ENCODE measurements around the gene ZNF234.

DNA sequence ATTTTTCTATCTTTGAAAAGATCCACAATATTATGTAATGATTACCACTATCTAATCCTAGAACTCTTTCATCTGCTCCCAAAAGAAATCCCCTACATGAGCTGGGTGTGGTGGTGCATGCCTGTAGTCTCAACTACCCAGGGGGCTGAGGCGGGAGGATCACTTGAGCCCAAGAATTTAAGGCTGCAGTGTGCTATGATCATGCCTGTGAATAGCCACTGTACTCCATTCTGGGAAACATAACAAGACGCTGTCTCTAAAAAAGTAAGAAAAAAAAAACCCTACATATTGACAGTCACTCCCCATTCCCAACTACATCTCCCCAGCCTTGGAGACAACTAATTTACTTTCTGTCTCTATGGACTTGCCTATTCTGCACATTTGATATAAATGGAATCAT lies 22.4 kb downstream of the ZNF234 start:
- TF ChIP-seq, protein P1, sequence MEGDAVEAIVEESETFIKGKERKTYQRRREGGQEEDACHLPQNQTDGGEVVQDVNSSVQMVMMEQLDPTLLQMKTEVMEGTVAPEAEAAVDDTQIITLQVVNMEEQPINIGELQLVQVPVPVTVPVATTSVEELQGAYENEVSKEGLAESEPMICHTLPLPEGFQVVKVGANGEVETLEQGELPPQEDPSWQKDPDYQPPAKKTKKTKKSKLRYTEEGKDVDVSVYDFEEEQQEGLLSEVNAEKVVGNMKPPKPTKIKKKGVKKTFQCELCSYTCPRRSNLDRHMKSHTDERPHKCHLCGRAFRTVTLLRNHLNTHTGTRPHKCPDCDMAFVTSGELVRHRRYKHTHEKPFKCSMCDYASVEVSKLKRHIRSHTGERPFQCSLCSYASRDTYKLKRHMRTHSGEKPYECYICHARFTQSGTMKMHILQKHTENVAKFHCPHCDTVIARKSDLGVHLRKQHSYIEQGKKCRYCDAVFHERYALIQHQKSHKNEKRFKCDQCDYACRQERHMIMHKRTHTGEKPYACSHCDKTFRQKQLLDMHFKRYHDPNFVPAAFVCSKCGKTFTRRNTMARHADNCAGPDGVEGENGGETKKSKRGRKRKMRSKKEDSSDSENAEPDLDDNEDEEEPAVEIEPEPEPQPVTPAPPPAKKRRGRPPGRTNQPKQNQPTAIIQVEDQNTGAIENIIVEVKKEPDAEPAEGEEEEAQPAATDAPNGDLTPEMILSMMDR (IDR thresholded peaks at IDR 0.05; ENCODE audit: low read depth, low read length, poor library complexity, severe bottlenecking), result no peak
- TF ChIP-seq EZH2phosphoT487 (IDR thresholded peaks at IDR 0.05; ENCODE audit: borderline replicate concordance, low read length), result no peak

Measured in DOHH2 (cell line).